ENCODE data around the gene ETS2. TPM values are rescaled to one million over a fixed set of nuclear protein-coding genes. Genes with fewer than 3 reads are reported as not detected.
A peak's percentile ranks its signal among the peaks of the same experiment; 100 is the strongest.

The ETS2 gene
- total and polyA plus RNA-seq, 2 of the 4 experiments (the other 2 are of a cell fraction): 21.3 to 21.7 TPM

GRCh38 chr21:38771536-38771935 is 34.2 kb upstream of the ETS2 start:
- in situ Hi-C loops (cut with MboI; ENCODE audit: low sequenced_read_pairs) (no loop called here), intact Hi-C loops (cut with micrococcal nuclease) (no loop called here), dilution Hi-C loops (cut with HindIII; ENCODE audit: low sequenced_read_pairs, unreplicated experiment) (no loop called here)
- Histone ChIP-seq H3K36me3 (ENCODE audit: control insufficient read depth, insufficient read depth, low read length) (no peaks in the 10 kb centered on the region), H3K27ac (ENCODE audit: insufficient read depth, low read length) (0 out of 2 replicates have a peak overlapping the region, but pooled peaks have one; percentile 48), H3K9me1 (ENCODE audit: insufficient read depth, low read length) (peaks cover 32% of the 10 kb centered on the region), H2BK120ac (ENCODE audit: low read depth, low read length) (peak overlapping the region; percentile 98), H3K4me3 (ENCODE audit: insufficient read depth, low read depth, low read length) (no peak overlapping the region), H3K14ac (replicated peaks; ENCODE audit: low read depth, low read length) (peak overlapping the region; percentile 70; the same call in 1 of the 2 replicates), H4K20me1 (ENCODE audit: insufficient read depth, low read length) (no peaks in the 10 kb centered on the region), H4K91ac (ENCODE audit: insufficient read depth, low read depth, low read length) (peak overlapping the region; percentile 90), H2BK15ac (ENCODE audit: low read depth, low read length) (peak overlapping the region; percentile 92; the same call in 2 of the 3 replicates), H3K4me1 (ENCODE audit: control insufficient read depth, insufficient read depth, low read length) (peaks cover 34% of the 10 kb centered on the region), H3K4ac (ENCODE audit: low read depth, low read length) (peak overlapping the region; percentile 90), H3K9me3 (ENCODE audit: control insufficient read depth, insufficient read depth, low read length) (no peaks in the 10 kb centered on the region), H3K23ac (ENCODE audit: low read depth, low read length) (peak overlapping the region; percentile 19; the same call in 1 of the 2 replicates), H2BK5ac (ENCODE audit: low read depth, low read length, poor library complexity, severe bottlenecking) (peak overlapping the region; percentile 99), H3K18ac (ENCODE audit: low read depth, low read length) (peak overlapping the region; percentile 40; the same call in 1 of the 2 replicates), H4K5ac (ENCODE audit: low read depth, low read length) (no peak overlapping the region; the same call in 1 of the 2 replicates), H2AFZ (replicated peaks; ENCODE audit: low read length, poor library complexity) (no peak overlapping the region), H2BK20ac (ENCODE audit: low read depth, low read length) (peak overlapping the region; percentile 75), H3K79me1 (ENCODE audit: low read depth in 1 of 2, low read length in 2 of 2) (peaks cover 0 to 15% of the 10 kb centered on the region in 2 experiments; a peak in 1 of 4 replicates), H2AK5ac (ENCODE audit: low read depth, low read length) (no peak overlapping the region), H3K56ac (ENCODE audit: extremely low read depth, insufficient read depth, low read length) (no peak overlapping the region; the same call in 1 of the 2 replicates), H2AK9ac (replicated peaks; ENCODE audit: low read depth, low read length, poor library complexity) (no peak overlapping the region), H3K27me3 (ENCODE audit: control insufficient read depth, insufficient read depth, low read length) (no peaks in the 10 kb centered on the region), H4K8ac (ENCODE audit: low read depth in 2 of 2, low read length in 2 of 2) (peak overlapping the region; percentile 16 to 56; a peak in 2 of 4 replicates), H3K9ac (ENCODE audit: low read depth, low read length) (no peak overlapping the region), H3K4me2 (ENCODE audit: low read depth, low read length) (no peak overlapping the region)
- CTCF ChIA-PET: no interaction called here
- ATAC-seq (ENCODE audit: low read depth) (no peak), DNase-seq (peak; percentile 33)
- BruUV-seq (replicated peaks): no TSS peak
- no peak for TF ChIP-seq BHLHE40 (IDR thresholded peaks at IDR 0.05; ENCODE audit: low read depth, low read length)
- no peak for TF ChIP-seq MAZ (IDR thresholded peaks at IDR 0.05; ENCODE audit: borderline replicate concordance, low read depth, low read length)
- no peak for TF ChIP-seq MXI1 (IDR thresholded peaks at IDR 0.05; ENCODE audit: borderline replicate concordance, low read depth, low read length)
- no peak for TF ChIP-seq NFE2L2 (IDR thresholded peaks at IDR 0.05; ENCODE audit: low read depth, low read length)
- TF ChIP-seq POLR2A (IDR thresholded peaks at IDR 0.05; ENCODE audit: low read depth, low read length): no peak
- no peak for TF ChIP-seq RAD21 (IDR thresholded peaks at IDR 0.05; ENCODE audit: low read length)
- TF ChIP-seq SMC3 (IDR thresholded peaks at IDR 0.05; ENCODE audit: low read depth, low read length): no peak
- TF ChIP-seq CHD1 (IDR thresholded peaks at IDR 0.05; ENCODE audit: low read depth, low read length): no peak
- TF ChIP-seq USF2 (IDR thresholded peaks at IDR 0.05; ENCODE audit: low read depth, low read length): no peak
- no peak for TF ChIP-seq MAFK (IDR thresholded peaks at IDR 0.05; ENCODE audit: low read depth, low read length)
- no peak for TF ChIP-seq CTCF (conservative IDR thresholded peaks at IDR 0.05; ENCODE audit: low read depth, low read length)
- no peak for TF ChIP-seq RCOR1 (IDR thresholded peaks at IDR 0.05; ENCODE audit: insufficient replicate concordance, low read length)
- TF ChIP-seq FOS (IDR thresholded peaks at IDR 0.05; ENCODE audit: low read depth, low read length): no peak
- POLR2A ChIA-PET (ENCODE audit: unreplicated experiment): interaction anchor here (0.6 kb wide), 1 partner anchor 32 kb away, joined by 4 read pairs; no protein-coding TSS in a partner anchor

All from IMR-90 (cell line).